Neural crest cell (in vitro differentiated cells): Measurements from ENCODE around the gene GMEB2. TPM values are rescaled to one million over a fixed set of nuclear protein-coding genes. Genes with fewer than 3 reads are reported as not detected.

Source experiments
- DNase-seq: peaks from one replicate; pipeline ENCODE4 v3.0.0; 2021; ENCODE audit warnings: low read depth, mixed read lengths, low spot score
- H3K27ac Mint-ChIP-seq: one replicate; pipeline ENCODE4 v1.8.0; 2021; ENCODE audit warnings: mild to moderate bottlenecking, mixed read lengths; ENCODE audit not compliant: unreplicated experiment
- H3K27me3 Mint-ChIP-seq: 2 replicates; pipeline ENCODE4 v1.8.0; 2021; ENCODE audit warnings: low read depth, mild to moderate bottlenecking, mixed read lengths
- H3K36me3 Mint-ChIP-seq: 2 replicates; pipeline ENCODE4 v1.8.0; 2021; ENCODE audit warnings: low read depth, mild to moderate bottlenecking, mixed read lengths
- H3K4me1 Mint-ChIP-seq: 2 replicates; pipeline ENCODE4 v1.8.0; 2021; ENCODE audit warnings: mixed read lengths
- H3K4me3 Mint-ChIP-seq: one replicate; pipeline ENCODE4 v1.8.0; 2021; ENCODE audit warnings: mild to moderate bottlenecking, mixed read lengths
- H3K9me3 Mint-ChIP-seq: 2 replicates; pipeline ENCODE4 v1.8.0; 2021; ENCODE audit warnings: mixed read lengths
- CTCF ChIP-seq: fragments of 200-600 bp; sonication (generic); conservative IDR thresholded peaks from 2 replicates; pipeline ENCODE4 v1.5.0; 2021; ENCODE audit warnings: antibody characterized with exemption, mild to moderate bottlenecking
- total RNA-seq: library from RNA; stranded (reverse); gene quantifications from 2 replicates; pipeline ENCODE4 v1.2.1, GENCODE V29; 2021

The GMEB2 gene
- total RNA-seq, 1 donor from 2014 or later: 15.2 TPM

GRCh38 chr20:63628246-63628975, 1.5 kb upstream of the GMEB2 start:
- peaks cover 23% of the 10 kb centered on the region for H3K4me1 Mint-ChIP-seq
- H3K27me3 Mint-ChIP-seq: no peaks in the 10 kb centered on the region
- no peak for TF ChIP-seq CTCF
- no peaks in the 10 kb centered on the region for H3K36me3 Mint-ChIP-seq
- no peak for DNase-seq
- peak overlapping the region; percentile 87 for H3K4me3 Mint-ChIP-seq
- H3K9me3 Mint-ChIP-seq: no peaks in the 10 kb centered on the region
- no peak overlapping the region for H3K27ac Mint-ChIP-seq

- H3K4me3 Mint-ChIP-seq: peak overlapping the region; percentile 87
- TF ChIP-seq CTCF: no peak
- no peak for DNase-seq
- H3K36me3 Mint-ChIP-seq: peaks cover under 1% of the 10 kb centered on the region
- H3K27ac Mint-ChIP-seq: no peak overlapping the region
- peaks cover 23% of the 10 kb centered on the region for H3K4me1 Mint-ChIP-seq
- no peaks in the 10 kb centered on the region for H3K27me3 Mint-ChIP-seq
- no peaks in the 10 kb centered on the region for H3K9me3 Mint-ChIP-seq
Measured at GRCh38 chr20:63627751-63628245, 897 bp upstream of the GMEB2 start.

GRCh38 chr20:63627129-63627750, 339 bp upstream of the GMEB2 start:
- H3K4me3 Mint-ChIP-seq: peak overlapping the region; percentile 76
- peak; percentile 91 for DNase-seq
- H3K27me3 Mint-ChIP-seq: no peaks in the 10 kb centered on the region
- TF ChIP-seq CTCF: no peak
- peaks cover 4% of the 10 kb centered on the region for H3K36me3 Mint-ChIP-seq
- peaks cover 25% of the 10 kb centered on the region for H3K4me1 Mint-ChIP-seq
- no peaks in the 10 kb centered on the region for H3K9me3 Mint-ChIP-seq
- H3K27ac Mint-ChIP-seq: no peak overlapping the region

GRCh38 chr20:63625771-63626423, 1.0 kb downstream of the GMEB2 start:
- peaks cover 4% of the 10 kb centered on the region for H3K36me3 Mint-ChIP-seq
- no peak overlapping the region for H3K27ac Mint-ChIP-seq
- no peak for DNase-seq

More at GRCh38 chr20:63625771-63626423, 1.0 kb downstream of the GMEB2 start:
- H3K27me3 Mint-ChIP-seq: no peaks in the 10 kb centered on the region
- no peak for TF ChIP-seq CTCF
- H3K4me3 Mint-ChIP-seq: peak overlapping the region; percentile 86
- H3K4me1 Mint-ChIP-seq: peaks cover 30% of the 10 kb centered on the region
- no peaks in the 10 kb centered on the region for H3K9me3 Mint-ChIP-seq
